Cardiac muscle cell (in vitro differentiated cells and primary cell): Measurements from ENCODE around the gene ARSI. TPM values are rescaled to one million over a fixed set of nuclear protein-coding genes. Genes with fewer than 3 reads are reported as not detected.

ENCODE experiments used
- DNase-seq, 2 donors: peaks; one replicate each; pipeline versions ENCODE4 v3.0.0 to v3.0.0-alpha.2; 2010 to 2017; ENCODE audit warnings: low read depth in 1 of 2, low spot score in 1 of 2
- H3K27ac ChIP-seq: fragments of 200-600 bp; sonication (generic); 2 replicates; pipeline ENCODE4 v1.5.1; 2016
- H3K27me3 ChIP-seq: fragments of 200-600 bp; sonication (generic); 2 replicates; pipeline ENCODE4 v1.6.0; 2016; ENCODE audit warnings: control low read depth
- H3K36me3 ChIP-seq: fragments of 200-600 bp; sonication (generic); 2 replicates; pipeline ENCODE4 v1.5.1; 2016; ENCODE audit warnings: control low read depth
- H3K4me1 ChIP-seq: fragments of 200-600 bp; sonication (generic); 2 replicates; pipeline ENCODE4 v1.8.1; 2017; ENCODE audit warnings: low read depth, mild to moderate bottlenecking, mixed run types
- H3K4me3 ChIP-seq: fragments of 200-600 bp; sonication (generic); 2 replicates; pipeline ENCODE4 v1.5.1; 2016; ENCODE audit warnings: mild to moderate bottlenecking
- H3K9me3 ChIP-seq: fragments of 200-600 bp; sonication (generic); 2 replicates; pipeline ENCODE4 v1.5.1; 2017; ENCODE audit warnings: low read depth, mild to moderate bottlenecking, control low read depth
- CTCF ChIP-seq: IDR thresholded peaks from 2 replicates; pipeline ENCODE4 v1.5.1; 2012; ENCODE audit warnings: low read depth, mild to moderate bottlenecking, low read length
- polyA plus RNA-seq: library from polyadenylated mRNA; unstranded; fragments of >200 nt; fragmentation: Nextera tagmentation; extraction: Ambion mirVana; gene quantifications from 2 replicates; pipeline ENCODE4 v1.2.1, GENCODE V29; 2016
- total RNA-seq: library from RNA; depleted of rRNA; stranded (reverse); fragments of >200 nt; gene quantifications from 2 replicates; pipeline ENCODE4 v1.2.3, GENCODE V29; 2016

Gene ARSI
- total and polyA plus RNA-seq, 2 experiments from 2014 or later = 2.1 to 3.3 TPM

- Histone ChIP-seq H3K9me3 (no peaks in the 10 kb centered on the region), H3K36me3 (no peaks in the 10 kb centered on the region), H3K27me3 (no peaks in the 10 kb centered on the region), H3K4me1 (peaks cover 33% of the 10 kb centered on the region), H3K4me3 (peak overlapping the region; percentile 5), H3K27ac (peak overlapping the region; percentile 44)
- no peak for TF ChIP-seq CTCF
- peak; percentile 60 to 84 for DNase-seq
Measured at GRCh38 chr5:150263801-150264621, 38.7 kb downstream of the ARSI start.

- no peaks in the 10 kb centered on the region for H3K36me3 ChIP-seq
- peak overlapping the region; percentile 44 for H3K27ac ChIP-seq
- H3K4me1 ChIP-seq = peaks cover 33% of the 10 kb centered on the region
- no peaks in the 10 kb centered on the region for H3K9me3 ChIP-seq
- DNase-seq = no peak
- no peaks in the 10 kb centered on the region for H3K27me3 ChIP-seq
- TF ChIP-seq CTCF = no peak
- H3K4me3 ChIP-seq = peak overlapping the region; percentile 5
Measured at GRCh38 chr5:150263375-150263775, 39.3 kb downstream of the ARSI start.

GRCh38 chr5:150262502-150262901 lies 40.2 kb downstream of the ARSI start:
- no peak for TF ChIP-seq CTCF
- no peaks in the 10 kb centered on the region for H3K27me3 ChIP-seq

GRCh38 chr5:150261231-150261630 lies 41.5 kb downstream of the ARSI start:
- peaks cover 24% of the 10 kb centered on the region for H3K4me1 ChIP-seq
- TF ChIP-seq CTCF = no peak
- H3K27ac ChIP-seq = no peak overlapping the region
- H3K27me3 ChIP-seq = no peaks in the 10 kb centered on the region
- H3K9me3 ChIP-seq = no peaks in the 10 kb centered on the region
- no peaks in the 10 kb centered on the region for H3K36me3 ChIP-seq
- DNase-seq = no peak
- no peak overlapping the region for H3K4me3 ChIP-seq

More at GRCh38 chr5:150262502-150262901, 40.2 kb downstream of the ARSI start:
- H3K36me3 ChIP-seq = no peaks in the 10 kb centered on the region
- H3K4me1 ChIP-seq = peaks cover 33% of the 10 kb centered on the region
- DNase-seq = no peak
- no peak overlapping the region for H3K27ac ChIP-seq
- no peak overlapping the region for H3K4me3 ChIP-seq
- H3K9me3 ChIP-seq = no peaks in the 10 kb centered on the region

GRCh38 chr5:150258130-150258529 lies 44.6 kb downstream of the ARSI start:
- no peak for DNase-seq
- Histone ChIP-seq H3K36me3 (no peaks in the 10 kb centered on the region), H3K27me3 (no peaks in the 10 kb centered on the region), H3K9me3 (no peaks in the 10 kb centered on the region), H3K27ac (peak overlapping the region; percentile 22), H3K4me3 (no peak overlapping the region), H3K4me1 (peaks cover 32% of the 10 kb centered on the region)
- no peak for TF ChIP-seq CTCF
